LNCaP clone FGC (cell line): ENCODE measurements around the gene EPS8L3.
"Not testable (repeated sequence)": the region's sequence is repeated elsewhere in the genome, so short reads cannot be mapped to it uniquely, and the experiment has no call there.

ENCODE experiments used
- DNase-seq: peaks from one replicate; pipeline ENCODE4 v3.0.0-alpha.2; 2011; ENCODE audit warnings: low read depth
- H3K4me3 ChIP-seq: 2 replicates; pipeline ENCODE4 v1.5.1; 2011; ENCODE audit warnings: mild to moderate bottlenecking, low read depth, low read length, control low read depth
- CTCF ChIP-seq: IDR thresholded peaks from 2 replicates; pipeline ENCODE4 v1.5.1; 2012; ENCODE audit warnings: mild to moderate bottlenecking; ENCODE audit not compliant: control insufficient read depth, insufficient read depth; ENCODE audit errors: extremely low read depth

The EPS8L3 gene

GRCh38 chr1:109799445-109799844, 35.7 kb upstream of the EPS8L3 start:
- no peak overlapping the region for H3K4me3 ChIP-seq
- DNase-seq, result no peak
- no peak for TF ChIP-seq CTCF

GRCh38 chr1:109797303-109797595, 33.5 kb upstream of the EPS8L3 start:
- DNase-seq, H3K4me3 ChIP-seq: not testable (repeated sequence)

- no peak for DNase-seq
- H3K4me3 ChIP-seq, result no peak overlapping the region
- no peak for TF ChIP-seq CTCF
Observed at GRCh38 chr1:109796484-109797302, 33.0 kb upstream of the EPS8L3 start.

- H3K4me3 ChIP-seq, result no peak overlapping the region
- DNase-seq, result no peak
- no peak for TF ChIP-seq CTCF
Observed at GRCh38 chr1:109794319-109795132, 30.8 kb upstream of the EPS8L3 start.

- no peak for TF ChIP-seq CTCF
- no peak for DNase-seq
- H3K4me3 ChIP-seq, result no peak overlapping the region
Observed at GRCh38 chr1:109793486-109794318, 30.0 kb upstream of the EPS8L3 start.

GRCh38 chr1:109793089-109793485, 29.4 kb upstream of the EPS8L3 start:
- no peak overlapping the region for H3K4me3 ChIP-seq
- no peak for DNase-seq
- no peak for TF ChIP-seq CTCF
